ENCODE results near the gene ZCCHC7.
"Not testable (repeated sequence)": the region's sequence is repeated elsewhere in the genome, so short reads cannot be mapped to it uniquely, and the experiment has no call there.

Gene ZCCHC7

DNA sequence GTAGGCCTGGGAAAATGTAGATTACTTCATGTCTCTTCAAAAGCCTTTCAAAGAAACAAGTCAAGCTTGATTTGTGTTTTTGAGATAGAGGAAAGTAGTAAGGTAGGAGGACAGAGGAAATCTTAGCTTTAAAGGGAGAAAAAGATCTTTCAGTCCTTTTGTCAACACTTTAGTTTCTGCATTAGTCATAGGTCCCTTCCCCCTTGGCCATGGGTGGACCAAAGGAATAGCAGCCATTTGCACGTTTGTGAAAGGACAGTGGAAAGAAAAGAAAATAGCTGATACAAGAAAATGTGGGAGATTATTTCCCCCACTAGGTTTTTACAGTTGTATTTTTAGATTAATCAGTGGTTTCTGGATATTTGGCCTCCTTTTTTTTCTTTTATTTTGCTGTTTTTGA, 180.2 kb downstream of the ZCCHC7 start:
- no peak for DNase-seq

DNA sequence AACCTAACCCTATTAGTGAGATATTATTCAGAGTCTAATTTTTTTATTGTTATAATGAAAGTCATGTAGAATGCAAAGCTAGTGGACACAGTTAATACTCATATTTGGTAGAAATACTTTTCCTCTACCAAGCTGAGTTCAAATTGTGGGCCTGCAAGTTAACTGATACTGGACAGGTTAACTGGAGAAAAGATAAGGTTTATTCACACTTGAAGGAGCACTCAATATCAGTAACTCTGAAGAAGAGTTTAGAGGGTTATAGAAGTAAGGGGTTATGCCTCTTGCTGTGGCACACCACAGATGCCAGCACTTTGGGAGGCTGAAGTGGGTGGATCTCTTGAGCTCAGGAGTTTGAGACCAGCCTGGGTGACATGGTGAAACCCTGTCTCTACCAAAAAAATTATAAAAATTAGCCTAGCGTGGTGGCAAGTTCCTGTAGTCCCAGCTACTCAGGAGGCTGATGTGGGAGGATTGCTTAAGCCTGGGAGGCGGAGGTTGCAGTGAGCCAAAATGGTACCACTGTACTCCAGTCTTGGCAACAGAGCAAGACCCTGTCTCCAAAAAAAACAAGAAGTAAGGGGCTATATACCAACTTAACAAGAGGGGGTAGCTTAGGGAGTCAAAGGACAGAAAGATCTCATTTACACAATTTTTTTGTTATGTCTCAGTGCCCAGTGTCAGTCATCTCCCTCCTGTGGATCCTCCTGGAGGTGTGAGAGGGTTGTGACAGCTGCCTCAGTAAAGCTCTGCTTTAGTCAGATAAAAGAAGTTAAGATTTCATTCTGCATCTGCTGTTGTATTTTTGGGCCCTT, 180.9 kb downstream of the ZCCHC7 start:
- DNase-seq, result no peak

- DNase-seq, result no peak
Observed at GRCh38 chr9:37301854-37302172, 181.4 kb downstream of the ZCCHC7 start.

- no peak for DNase-seq
Observed at GRCh38 chr9:37302277-37302676, 181.9 kb downstream of the ZCCHC7 start.

DNA sequence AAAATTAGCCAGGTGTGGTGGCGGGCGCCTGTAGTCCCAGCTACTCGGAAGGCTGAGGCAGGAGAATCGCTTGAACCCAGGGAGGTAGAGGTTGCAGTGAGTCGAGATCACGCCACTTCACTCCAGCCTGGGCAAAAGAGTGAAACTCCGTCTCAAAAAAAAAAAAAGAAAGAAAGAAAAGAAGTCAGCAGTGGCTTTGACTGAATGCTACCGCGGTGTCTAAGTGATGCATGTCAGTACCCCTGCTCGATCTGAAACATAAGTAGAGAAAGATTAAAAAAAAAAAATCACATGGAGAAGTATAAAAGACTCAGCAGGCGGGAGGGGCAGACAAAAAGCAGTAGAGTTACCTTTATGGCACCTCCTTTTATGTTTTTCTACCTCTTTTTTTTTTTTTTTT, 182.9 kb downstream of the ZCCHC7 start:
- DNase-seq, result not testable (repeated sequence)

DNA sequence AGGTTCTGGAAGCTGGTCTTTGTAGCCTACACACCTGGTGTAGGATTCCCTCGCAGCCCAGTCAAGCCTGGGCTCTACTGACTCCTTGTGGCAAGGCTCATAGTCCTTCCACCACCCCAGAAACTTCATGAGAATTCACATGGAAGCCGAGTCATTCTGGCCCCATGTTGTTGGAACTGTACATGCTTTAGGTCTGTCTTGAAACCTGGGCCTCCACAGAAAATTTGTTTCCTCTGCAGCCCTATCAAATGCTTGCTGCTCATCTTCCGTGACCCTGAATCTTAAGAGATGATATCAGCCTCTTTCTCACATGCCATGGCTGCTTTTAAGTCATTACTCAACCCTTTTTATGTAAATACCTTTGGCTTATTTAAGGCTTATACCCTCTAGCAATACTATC, 188.8 kb downstream of the ZCCHC7 start:
- peak; percentile 28 for DNase-seq

- no peak for DNase-seq
Observed at GRCh38 chr9:37311938-37312708, 191.7 kb downstream of the ZCCHC7 start.

DNA sequence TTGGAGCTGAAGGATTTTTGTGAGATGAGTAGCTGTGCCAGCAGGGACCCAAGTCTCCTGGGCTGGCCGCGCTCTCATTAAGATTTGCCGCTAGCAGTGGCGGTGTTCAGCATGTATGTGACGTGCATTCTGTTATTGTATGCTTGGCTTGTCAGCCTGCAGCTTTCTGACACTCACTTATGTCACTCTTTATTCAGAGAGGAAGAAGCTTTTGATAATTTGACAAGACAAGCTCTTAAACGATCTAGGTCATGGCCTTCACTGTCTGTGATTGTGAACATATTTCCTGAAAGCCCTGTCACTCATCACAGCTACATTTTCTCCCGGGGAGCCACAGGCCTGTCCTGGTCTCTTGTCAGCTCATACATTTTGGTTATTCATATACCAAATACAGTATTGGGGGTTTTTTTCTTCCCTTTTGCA, 203.9 kb downstream of the ZCCHC7 start:
- no peak for DNase-seq

DNA sequence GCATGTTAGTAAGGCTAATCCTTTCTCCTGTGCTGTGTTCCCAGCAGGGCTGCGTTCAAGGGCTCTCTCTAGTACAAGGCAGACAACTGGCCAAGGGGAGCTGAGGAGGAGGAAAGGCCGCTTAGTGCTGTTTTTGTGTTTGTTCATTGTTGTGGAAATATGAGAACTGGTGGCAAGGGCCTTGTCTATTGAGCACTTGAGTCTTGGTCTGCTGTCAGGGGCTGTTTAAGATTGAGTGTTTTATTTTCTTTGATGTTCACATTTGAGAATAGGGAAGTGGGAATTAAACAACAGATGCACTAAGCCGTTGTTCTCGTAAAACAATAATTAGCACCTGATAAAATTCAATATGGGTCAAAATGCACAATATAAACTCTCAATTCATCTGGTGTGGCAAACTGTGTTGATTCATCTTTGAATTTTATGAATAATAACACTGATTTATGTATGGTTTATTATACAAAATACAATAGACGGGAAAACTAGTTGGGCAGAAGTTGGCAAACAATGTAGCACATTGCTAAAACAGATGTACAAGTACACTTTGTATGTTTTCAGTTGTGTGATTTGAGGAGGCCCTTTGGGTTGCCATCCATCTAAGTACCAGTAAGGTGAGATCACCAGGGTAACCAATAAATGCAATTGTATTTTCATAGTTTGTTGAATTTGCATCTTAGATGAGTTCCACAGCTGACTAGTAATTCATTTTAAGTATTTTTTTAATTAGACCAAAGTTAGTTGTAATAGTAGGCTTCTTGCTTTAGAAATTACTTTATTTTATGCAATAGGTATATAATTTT, 204.5 kb downstream of the ZCCHC7 start:
- DNase-seq, result no peak

DNA sequence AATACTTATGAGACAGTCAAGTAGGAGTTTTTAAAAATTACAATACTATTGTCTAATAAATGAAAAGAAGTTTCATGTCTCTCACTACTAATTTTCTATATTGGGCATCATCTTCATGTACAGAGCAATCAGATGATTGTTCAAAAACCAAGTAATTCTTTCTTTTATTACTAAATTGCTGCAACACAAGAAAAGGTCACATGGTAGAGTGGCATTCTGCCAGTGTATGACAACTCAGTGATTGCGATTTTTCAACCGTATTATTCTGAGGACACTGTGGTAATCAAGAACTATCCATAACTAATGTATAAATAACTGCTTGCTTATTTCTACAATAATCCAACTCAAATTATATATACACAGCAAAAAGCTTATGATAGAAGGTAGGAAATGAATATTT, 205.4 kb downstream of the ZCCHC7 start:
- DNase-seq, result no peak

DNA sequence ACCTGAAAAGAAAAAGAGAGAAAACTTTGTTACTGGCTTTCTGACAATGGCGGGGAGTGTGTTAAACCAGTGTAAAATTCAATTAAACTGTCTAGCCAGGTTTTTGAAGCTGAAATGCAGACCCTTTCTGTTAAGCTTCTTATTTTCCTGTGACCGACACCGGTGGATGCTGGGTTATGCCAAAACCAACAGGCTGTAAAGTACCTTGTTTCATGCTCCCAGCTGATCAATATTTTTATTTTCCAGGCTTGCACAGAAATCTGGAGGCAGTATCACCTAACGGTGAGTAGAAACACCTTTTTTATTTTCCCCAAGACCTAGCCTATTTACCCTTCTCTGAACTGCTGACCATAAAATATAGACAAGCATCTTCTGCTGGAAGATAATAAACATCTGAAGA, 207.2 kb downstream of the ZCCHC7 start:
- no peak for DNase-seq

- no peak for DNase-seq
Observed at GRCh38 chr9:37328556-37329227, 208.3 kb downstream of the ZCCHC7 start.

DNA sequence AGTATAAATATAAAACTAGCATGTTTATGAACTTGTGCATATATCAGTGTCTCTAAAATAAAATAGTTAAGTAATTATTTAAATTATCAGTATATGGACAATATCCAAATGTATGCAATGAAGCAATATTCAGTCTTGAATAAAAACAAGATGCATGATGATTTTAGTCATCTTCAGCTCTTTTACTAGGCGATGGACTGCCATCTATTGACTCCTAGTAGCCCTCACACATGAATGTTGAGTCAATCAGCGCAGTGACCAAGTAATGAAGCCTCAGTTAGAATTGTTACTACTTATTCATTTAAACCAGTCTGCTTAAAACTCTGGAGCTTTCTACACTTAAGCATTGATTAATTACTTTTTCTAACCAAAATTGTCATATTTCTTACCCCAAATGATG, 209.2 kb downstream of the ZCCHC7 start:
- DNase-seq, result no peak

DNA sequence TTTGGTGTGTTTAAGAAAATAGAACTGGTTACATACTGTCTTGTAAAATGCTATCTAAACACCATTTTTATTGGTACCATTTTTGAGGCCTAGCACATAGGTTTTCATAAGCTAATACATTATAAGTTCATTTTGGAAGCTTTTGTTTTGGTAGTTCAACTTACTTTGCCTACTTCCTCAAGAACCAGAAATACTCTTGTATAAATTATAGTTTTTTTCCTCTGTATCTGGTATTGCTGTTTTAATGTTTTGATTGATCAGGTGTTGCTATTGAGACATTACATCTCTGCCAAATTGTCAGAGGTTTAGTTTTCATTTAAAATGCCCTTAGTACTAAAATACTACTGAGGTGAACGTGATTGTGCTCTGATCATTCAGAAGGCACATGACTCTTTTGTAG, 211.5 kb downstream of the ZCCHC7 start:
- DNase-seq, result no peak

DNA sequence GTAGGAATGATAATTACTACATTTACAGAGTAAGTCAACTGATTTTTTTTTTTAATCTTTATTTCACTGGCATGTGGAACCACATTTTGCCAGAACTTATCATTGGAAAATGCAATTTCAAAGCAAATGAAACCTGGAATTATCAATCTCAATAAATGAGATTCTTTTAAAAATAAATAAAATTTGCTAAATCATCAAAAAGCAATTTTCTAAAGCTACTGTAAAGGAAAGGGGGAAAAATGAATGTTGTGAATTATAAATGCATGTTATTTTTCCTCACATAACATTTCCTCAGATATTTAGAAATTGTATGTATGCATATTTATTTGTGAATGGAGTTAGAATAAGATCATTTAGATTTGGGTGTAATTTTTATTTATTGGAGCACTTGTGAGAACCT, 212.2 kb downstream of the ZCCHC7 start:
- no peak for DNase-seq

GRCh38 chr9:37333288-37333687, 212.9 kb downstream of the ZCCHC7 start:
- DNase-seq, result no peak

- no peak for DNase-seq
Observed at GRCh38 chr9:37335238-37335637, 214.9 kb downstream of the ZCCHC7 start.

DNA sequence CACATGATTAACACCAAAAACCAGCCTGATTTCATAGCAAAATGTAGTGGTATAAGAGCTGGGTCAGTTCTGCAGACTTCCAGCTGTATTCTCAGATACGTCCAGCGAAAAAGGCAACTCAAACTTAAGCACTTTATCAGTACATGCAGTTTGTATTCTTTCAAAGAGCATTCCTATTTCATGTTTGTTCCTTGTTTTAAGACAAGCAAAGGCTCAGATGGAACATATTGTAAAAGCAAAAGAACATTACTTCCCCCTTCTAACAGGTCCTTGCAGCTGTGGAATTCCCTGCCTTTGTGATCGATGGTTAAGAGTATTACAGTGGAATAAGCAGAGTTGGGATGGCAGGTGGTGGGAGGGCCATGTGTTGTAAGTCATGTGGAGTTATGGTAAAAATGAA, 215.8 kb downstream of the ZCCHC7 start:
- DNase-seq, result no peak

- no peak for DNase-seq
Observed at GRCh38 chr9:37337301-37337890, 217.0 kb downstream of the ZCCHC7 start.

GRCh38 chr9:37338218-37338617, 217.8 kb downstream of the ZCCHC7 start:
- no peak for DNase-seq

GRCh38 chr9:37339923-37340322, 219.5 kb downstream of the ZCCHC7 start:
- no peak for DNase-seq

- no peak for DNase-seq
Observed at GRCh38 chr9:37340961-37341360, 220.6 kb downstream of the ZCCHC7 start.

GRCh38 chr9:37341704-37342103, 221.3 kb downstream of the ZCCHC7 start:
- DNase-seq, result no peak
